ENCODE data around the gene CPT1C.
A peak's percentile ranks its signal among the peaks of the same experiment; 100 is the strongest.
"Not testable (repeated sequence)": the region's sequence is repeated elsewhere in the genome, so short reads cannot be mapped to it uniquely, and the experiment has no call there.

CPT1C gene

GRCh38 chr19:49713236-49713845, 22.4 kb downstream of the CPT1C start:
- FAIRE-seq (no peak), DNase-seq (ENCODE audit: insufficient read length, low spot score) (no peak)
- TF ChIP-seq POLR2A (IDR thresholded peaks at IDR 0.05; ENCODE audit: low read depth, low read length) (no peak), SPI1 (IDR thresholded peaks at IDR 0.05; ENCODE audit: low read depth, low read length) (no peak), POLR2AphosphoS5 (IDR thresholded peaks at IDR 0.05; ENCODE audit: low read depth, low read length) (no peak), POU2F2 (IDR thresholded peaks at IDR 0.05; ENCODE audit: low read depth, low read length) (no peak), TAF1 (IDR thresholded peaks at IDR 0.05; ENCODE audit: low read depth, low read length) (no peak), PAX5 (IDR thresholded peaks at IDR 0.05; ENCODE audit: insufficient read depth, low read length, severe bottlenecking) (no peak)

DNA sequence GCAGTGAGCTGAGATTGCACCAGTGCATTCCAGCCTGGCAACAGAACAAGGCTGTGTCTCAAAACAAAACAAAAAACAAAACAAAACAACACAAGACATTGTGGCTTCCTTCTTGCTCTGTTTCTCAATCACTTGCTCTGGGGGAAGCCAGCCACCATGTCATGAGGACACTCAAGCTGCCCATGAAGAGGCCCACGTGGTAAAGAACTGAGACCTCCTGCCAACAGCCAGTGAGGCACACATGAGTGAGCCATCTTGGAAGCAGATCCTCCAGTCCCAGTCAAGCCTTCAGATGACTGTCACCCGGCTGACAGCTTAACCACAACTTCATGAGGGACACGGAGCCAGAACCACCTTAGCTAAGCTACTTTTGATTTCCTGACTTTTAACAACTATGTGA, 25.2 kb downstream of the CPT1C start:
- TF ChIP-seq POLR2AphosphoS5 (IDR thresholded peaks at IDR 0.05; ENCODE audit: low read depth, low read length) (no peak), TAF1 (IDR thresholded peaks at IDR 0.05; ENCODE audit: low read depth, low read length) (no peak), POLR2A (IDR thresholded peaks at IDR 0.05; ENCODE audit: low read depth, low read length) (no peak), POU2F2 (IDR thresholded peaks at IDR 0.05; ENCODE audit: low read depth, low read length) (no peak)
- FAIRE-seq = no peak
- DNase-seq (ENCODE audit: insufficient read length, low spot score) = no peak

GRCh38 chr19:49718511-49718910, 27.6 kb downstream of the CPT1C start:
- FAIRE-seq (no peak), DNase-seq (ENCODE audit: insufficient read length, low spot score) (no peak)
- TF ChIP-seq SPI1 (IDR thresholded peaks at IDR 0.05; ENCODE audit: low read depth, low read length) (no peak), POU2F2 (IDR thresholded peaks at IDR 0.05; ENCODE audit: low read depth, low read length) (no peak), POLR2AphosphoS5 (IDR thresholded peaks at IDR 0.05; ENCODE audit: low read depth, low read length) (no peak), POLR2A (IDR thresholded peaks at IDR 0.05; ENCODE audit: low read depth, low read length) (no peak), PAX5 (IDR thresholded peaks at IDR 0.05; ENCODE audit: insufficient read depth, low read length, severe bottlenecking) (no peak), TAF1 (IDR thresholded peaks at IDR 0.05; ENCODE audit: low read depth, low read length) (no peak)

DNA sequence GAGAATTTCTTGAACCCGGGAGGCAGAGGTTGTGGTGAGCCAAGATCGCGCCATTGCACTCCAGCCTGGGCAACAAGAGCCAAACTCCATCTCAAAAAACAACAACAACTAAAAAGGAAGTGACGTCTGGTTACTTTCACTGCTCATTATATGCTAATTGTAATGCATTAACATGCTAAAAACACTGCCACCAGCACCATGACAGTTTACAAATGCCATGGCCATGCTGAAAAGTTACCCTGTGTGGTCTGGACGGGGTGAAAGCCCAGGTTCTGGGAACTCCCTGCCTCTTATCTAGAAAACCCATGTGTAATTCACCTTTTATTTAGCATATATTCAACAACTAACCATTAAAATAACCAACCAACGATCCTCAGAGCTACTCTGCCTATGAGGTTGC, 28.1 kb downstream of the CPT1C start:
- TF ChIP-seq POLR2AphosphoS5 (IDR thresholded peaks at IDR 0.05; ENCODE audit: low read depth, low read length) (no peak), POU2F2 (IDR thresholded peaks at IDR 0.05; ENCODE audit: low read depth, low read length) (no peak), POLR2A (IDR thresholded peaks at IDR 0.05; ENCODE audit: low read depth, low read length) (no peak), SPI1 (IDR thresholded peaks at IDR 0.05; ENCODE audit: low read depth, low read length) (no peak), PAX5 (IDR thresholded peaks at IDR 0.05; ENCODE audit: insufficient read depth, low read length, severe bottlenecking) (no peak), TAF1 (IDR thresholded peaks at IDR 0.05; ENCODE audit: low read depth, low read length) (no peak)
- DNase-seq (ENCODE audit: insufficient read length, low spot score) (no peak), FAIRE-seq (no peak)

DNA sequence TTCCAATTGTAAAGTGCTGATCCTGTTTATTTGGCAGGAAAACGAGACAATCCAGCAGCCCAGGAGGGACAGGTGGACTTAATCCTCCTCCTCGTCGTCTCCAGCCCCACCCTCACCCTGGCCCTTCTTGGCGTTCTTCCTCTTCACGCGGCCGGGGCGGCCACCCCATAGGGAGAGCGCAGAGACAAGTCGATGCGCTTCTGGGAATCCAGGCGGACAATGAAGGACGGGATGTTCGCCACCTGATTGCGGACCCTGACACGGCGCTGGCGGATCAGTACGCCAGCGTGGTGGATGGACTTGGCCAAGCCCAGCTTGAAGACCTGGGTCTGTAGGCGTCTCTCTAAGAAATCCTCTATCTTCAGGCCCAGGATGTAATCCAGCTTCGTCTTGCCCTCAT, 28.5 kb downstream of the CPT1C start:
- not testable (repeated sequence) for FAIRE-seq

DNA sequence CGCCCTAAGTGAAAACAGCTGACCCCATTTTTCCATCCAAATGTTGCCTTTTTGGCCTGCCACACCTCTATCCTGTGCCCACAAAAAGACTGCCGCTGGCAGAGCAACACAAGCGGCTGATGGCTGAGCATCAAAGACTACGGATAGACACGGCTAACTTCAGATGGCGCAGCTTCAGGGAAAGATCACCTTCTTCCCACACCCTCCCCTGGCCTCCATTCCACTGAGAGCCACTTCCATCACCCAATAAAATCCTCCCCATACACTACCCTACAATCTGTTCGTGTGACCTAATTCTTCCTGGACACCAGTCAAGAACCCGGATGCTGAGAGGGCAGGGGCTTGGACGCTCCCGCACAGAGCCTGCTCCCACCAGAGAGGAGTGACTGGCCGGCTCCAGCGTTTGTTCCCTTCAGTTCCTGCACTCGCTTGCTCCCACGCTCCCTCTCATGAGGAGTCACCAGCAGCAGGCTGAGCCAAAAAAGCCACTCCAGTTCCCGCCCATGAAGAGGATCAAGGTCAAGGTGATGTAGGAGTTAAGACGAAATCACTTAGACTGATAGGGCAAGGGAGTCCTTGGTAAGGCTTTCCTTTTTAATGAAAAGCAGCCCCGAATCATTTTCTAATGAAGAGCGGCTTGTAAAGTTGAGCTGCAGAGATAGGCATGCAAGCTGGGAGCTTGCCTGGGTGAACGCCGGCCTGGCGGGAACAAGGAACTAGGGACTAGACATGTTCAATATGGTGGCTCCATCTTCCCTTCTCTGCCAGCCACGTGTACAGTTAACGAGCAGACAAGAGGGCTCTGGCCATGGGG, 36.5 kb downstream of the CPT1C start:
- DNase-seq (ENCODE audit: insufficient read length, low spot score) (no peak), FAIRE-seq (no peak)
- TF ChIP-seq POLR2A (IDR thresholded peaks at IDR 0.05; ENCODE audit: low read depth, low read length) (no peak), PAX5 (IDR thresholded peaks at IDR 0.05; ENCODE audit: insufficient read depth, low read length, severe bottlenecking) (no peak)

More for the DNA sequence above, 28.5 kb downstream of the CPT1C start:
- not testable (repeated sequence) for DNase-seq (ENCODE audit: insufficient read length, low spot score)

GRCh38 chr19:49730166-49730565, 39.2 kb downstream of the CPT1C start:
- DNase-seq (ENCODE audit: insufficient read length, low spot score) (no peak), FAIRE-seq (no peak)
- TF ChIP-seq PAX5 (IDR thresholded peaks at IDR 0.05; ENCODE audit: insufficient read depth, low read length, severe bottlenecking) (no peak), TAF1 (IDR thresholded peaks at IDR 0.05; ENCODE audit: low read depth, low read length) (no peak), POLR2A (IDR thresholded peaks at IDR 0.05; ENCODE audit: low read depth, low read length) (no peak), SPI1 (IDR thresholded peaks at IDR 0.05; ENCODE audit: low read depth, low read length) (no peak), POU2F2 (IDR thresholded peaks at IDR 0.05; ENCODE audit: low read depth, low read length) (no peak), POLR2AphosphoS5 (IDR thresholded peaks at IDR 0.05; ENCODE audit: low read depth, low read length) (no peak)

- TF ChIP-seq POLR2A (IDR thresholded peaks at IDR 0.05; ENCODE audit: low read depth, low read length) (no peak), SPI1 (IDR thresholded peaks at IDR 0.05; ENCODE audit: low read depth, low read length) (peak; percentile 31; the same call in 1 of the 2 replicates)
- no peak for DNase-seq (ENCODE audit: insufficient read length, low spot score)
- FAIRE-seq = no peak
Observed at GRCh38 chr19:49738268-49738667, 47.4 kb downstream of the CPT1C start.

GRCh38 chr19:49739098-49739497, 48.2 kb downstream of the CPT1C start:
- DNase-seq (ENCODE audit: insufficient read length, low spot score) = no peak
- TF ChIP-seq TAF1 (IDR thresholded peaks at IDR 0.05; ENCODE audit: low read depth, low read length) = no peak
- no peak for TF ChIP-seq POLR2AphosphoS5 (IDR thresholded peaks at IDR 0.05; ENCODE audit: low read depth, low read length)
- TF ChIP-seq PAX5 (IDR thresholded peaks at IDR 0.05; ENCODE audit: insufficient read depth, low read length, severe bottlenecking) = no peak
- no peak for TF ChIP-seq POLR2A (IDR thresholded peaks at IDR 0.05; ENCODE audit: low read depth, low read length)
- TF ChIP-seq SPI1 (IDR thresholded peaks at IDR 0.05; ENCODE audit: low read depth, low read length) = no peak
- TF ChIP-seq POU2F2 (IDR thresholded peaks at IDR 0.05; ENCODE audit: low read depth, low read length) = no peak
- no peak for FAIRE-seq

DNA sequence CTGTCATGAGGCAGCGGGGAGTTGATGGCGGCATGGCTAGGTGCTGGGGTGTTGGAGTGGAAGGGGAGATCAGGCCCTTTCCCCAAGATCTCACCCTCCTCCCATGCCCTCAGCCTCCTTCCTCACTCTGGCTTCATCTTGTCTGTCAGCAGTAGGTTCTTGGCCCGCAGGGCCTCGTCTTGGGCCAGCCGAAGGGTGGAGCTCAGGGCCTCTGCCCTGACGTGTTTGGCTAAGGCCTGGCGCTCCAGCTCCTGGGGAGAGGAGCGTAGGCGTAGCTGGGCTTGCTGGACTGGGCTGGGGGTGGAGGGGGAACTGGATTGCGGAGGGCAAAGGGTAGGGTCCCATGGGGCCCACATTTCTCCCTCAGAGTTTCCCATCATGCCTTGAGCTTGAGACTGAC, 49.0 kb downstream of the CPT1C start:
- no peak for TF ChIP-seq POLR2A (IDR thresholded peaks at IDR 0.05; ENCODE audit: low read depth, low read length)
- TF ChIP-seq SPI1 (IDR thresholded peaks at IDR 0.05; ENCODE audit: low read depth, low read length) = no peak
- TF ChIP-seq TAF1 (IDR thresholded peaks at IDR 0.05; ENCODE audit: low read depth, low read length) = no peak
- TF ChIP-seq POU2F2 (IDR thresholded peaks at IDR 0.05; ENCODE audit: low read depth, low read length) = no peak
- no peak for TF ChIP-seq PAX5 (IDR thresholded peaks at IDR 0.05; ENCODE audit: insufficient read depth, low read length, severe bottlenecking)
- TF ChIP-seq POLR2AphosphoS5 (IDR thresholded peaks at IDR 0.05; ENCODE audit: low read depth, low read length) = no peak
- no peak for FAIRE-seq
- no peak for DNase-seq (ENCODE audit: insufficient read length, low spot score)
